Measurements from ENCODE around the gene MYRFL.
A peak's percentile ranks its signal among the peaks of the same experiment; 100 is the strongest.
"Not testable (repeated sequence)": the region's sequence is repeated elsewhere in the genome, so short reads cannot be mapped to it uniquely, and the experiment has no call there.

MYRFL gene

GRCh38 chr12:69986114-69986513 lies 161.1 kb downstream of the MYRFL start:
- TF ChIP-seq POLR2A (IDR thresholded peaks at IDR 0.05; ENCODE audit: low read depth, low read length) = no peak
- no peak for FAIRE-seq
- no peak for DNase-seq (ENCODE audit: insufficient read length, low spot score)

GRCh38 chr12:69987579-69988091 lies 162.6 kb downstream of the MYRFL start:
- no peak for TF ChIP-seq POLR2A (IDR thresholded peaks at IDR 0.05; ENCODE audit: low read depth, low read length)
- peak; percentile 85 for FAIRE-seq
- DNase-seq (ENCODE audit: insufficient read length, low spot score) = peak; percentile 28

- TF ChIP-seq POLR2A (IDR thresholded peaks at IDR 0.05; ENCODE audit: low read depth, low read length) = no peak
- DNase-seq (ENCODE audit: insufficient read length, low spot score) (no peak), FAIRE-seq (no peak)
These were observed 163.7 kb downstream of the MYRFL start for GRCh38 chr12:69988481-69989321.

- FAIRE-seq (no peak), DNase-seq (ENCODE audit: insufficient read length, low spot score) (no peak)
- TF ChIP-seq POLR2A (IDR thresholded peaks at IDR 0.05; ENCODE audit: low read depth, low read length) = no peak
These were observed 166.8 kb downstream of the MYRFL start for GRCh38 chr12:69991690-69992288.

GRCh38 chr12:69993433-69993832 lies 168.4 kb downstream of the MYRFL start:
- TF ChIP-seq POLR2A (IDR thresholded peaks at IDR 0.05; ENCODE audit: low read depth, low read length) = no peak
- DNase-seq (ENCODE audit: insufficient read length, low spot score) (no peak), FAIRE-seq (no peak)

GRCh38 chr12:69994086-69994485 lies 169.1 kb downstream of the MYRFL start:
- not testable (repeated sequence) for FAIRE-seq; DNase-seq (ENCODE audit: insufficient read length, low spot score)

- no peak for TF ChIP-seq POLR2A (IDR thresholded peaks at IDR 0.05; ENCODE audit: low read depth, low read length)
- no peak for FAIRE-seq
- DNase-seq (ENCODE audit: insufficient read length, low spot score) = no peak
These were observed 169.7 kb downstream of the MYRFL start for GRCh38 chr12:69994724-69995173.

GRCh38 chr12:69996241-69996640 lies 171.2 kb downstream of the MYRFL start:
- FAIRE-seq (no peak), DNase-seq (ENCODE audit: insufficient read length, low spot score) (no peak)
- no peak for TF ChIP-seq POLR2A (IDR thresholded peaks at IDR 0.05; ENCODE audit: low read depth, low read length)

- DNase-seq (ENCODE audit: insufficient read length, low spot score) = no peak
- TF ChIP-seq POLR2A (IDR thresholded peaks at IDR 0.05; ENCODE audit: low read depth, low read length) = no peak
- no peak for FAIRE-seq
These were observed 171.7 kb downstream of the MYRFL start for GRCh38 chr12:69996722-69997121.

- FAIRE-seq (no peak), DNase-seq (ENCODE audit: insufficient read length, low spot score) (no peak)
- no peak for TF ChIP-seq POLR2A (IDR thresholded peaks at IDR 0.05; ENCODE audit: low read depth, low read length)
These were observed 173.0 kb downstream of the MYRFL start for GRCh38 chr12:69998011-69998410.

- FAIRE-seq (no peak), DNase-seq (ENCODE audit: insufficient read length, low spot score) (no peak)
- no peak for TF ChIP-seq POLR2A (IDR thresholded peaks at IDR 0.05; ENCODE audit: low read depth, low read length)
These were observed 173.9 kb downstream of the MYRFL start for GRCh38 chr12:69998922-69999321.

- TF ChIP-seq POLR2A (IDR thresholded peaks at IDR 0.05; ENCODE audit: low read depth, low read length) = no peak
These were observed 174.5 kb downstream of the MYRFL start for GRCh38 chr12:69999561-69999960.

GRCh38 chr12:70002097-70002911 lies 177.3 kb downstream of the MYRFL start:
- no peak for DNase-seq (ENCODE audit: insufficient read length, low spot score)
- no peak for TF ChIP-seq POLR2A (IDR thresholded peaks at IDR 0.05; ENCODE audit: low read depth, low read length)
- no peak for FAIRE-seq

More at GRCh38 chr12:69999561-69999960, 174.5 kb downstream of the MYRFL start:
- FAIRE-seq (no peak), DNase-seq (ENCODE audit: insufficient read length, low spot score) (no peak)

GRCh38 chr12:70002912-70003255 lies 177.9 kb downstream of the MYRFL start:
- no peak for TF ChIP-seq POLR2A (IDR thresholded peaks at IDR 0.05; ENCODE audit: low read depth, low read length)
- FAIRE-seq = no peak
- no peak for DNase-seq (ENCODE audit: insufficient read length, low spot score)
